NK-92 (cell line): ENCODE measurements around the gene TMEM238L.

ENCODE experiments used
- DNase-seq: peaks from one replicate; lab custom pipeline; 2025; ENCODE audit not compliant: unreplicated experiment; lab: John Stamatoyannopoulos, UW

Gene TMEM238L

GRCh38 chr17:10775740-10776356, 28.1 kb downstream of the TMEM238L start:
- DNase-seq = no peak

GRCh38 chr17:10775058-10775457, 28.8 kb downstream of the TMEM238L start:
- no peak for DNase-seq

GRCh38 chr17:10773391-10773790, 30.5 kb downstream of the TMEM238L start:
- no peak for DNase-seq

GRCh38 chr17:10772425-10773380, 31.2 kb downstream of the TMEM238L start:
- no peak for DNase-seq

- DNase-seq = no peak
Measured at GRCh38 chr17:10771148-10771547, 32.8 kb downstream of the TMEM238L start.

GRCh38 chr17:10769840-10770239, 34.1 kb downstream of the TMEM238L start:
- no peak for DNase-seq

GRCh38 chr17:10768750-10769251, 35.1 kb downstream of the TMEM238L start:
- DNase-seq = no peak

GRCh38 chr17:10767232-10767631, 36.7 kb downstream of the TMEM238L start:
- no peak for DNase-seq

- no peak for DNase-seq
Measured at GRCh38 chr17:10762037-10762436, 41.9 kb downstream of the TMEM238L start.

- DNase-seq = no peak
Measured at GRCh38 chr17:10761281-10761680, 42.6 kb downstream of the TMEM238L start.

- DNase-seq = no peak
Measured at GRCh38 chr17:10758062-10758461, 45.8 kb downstream of the TMEM238L start.

- no peak for DNase-seq
Measured at GRCh38 chr17:10757647-10758046, 46.3 kb downstream of the TMEM238L start.

- no peak for DNase-seq
Measured at GRCh38 chr17:10757067-10757466, 46.8 kb downstream of the TMEM238L start.

- no peak for DNase-seq
Measured at GRCh38 chr17:10756619-10757018, 47.3 kb downstream of the TMEM238L start.

GRCh38 chr17:10756185-10756584, 47.7 kb downstream of the TMEM238L start:
- no peak for DNase-seq

- no peak for DNase-seq
Measured at GRCh38 chr17:10755592-10756127, 48.2 kb downstream of the TMEM238L start.

GRCh38 chr17:10754861-10755591, 48.9 kb downstream of the TMEM238L start:
- DNase-seq = no peak

- DNase-seq = no peak
Measured at GRCh38 chr17:10754109-10754508, 49.8 kb downstream of the TMEM238L start.

- DNase-seq = no peak
Measured at GRCh38 chr17:10752696-10753095, 51.2 kb downstream of the TMEM238L start.

GRCh38 chr17:10751563-10751962, 52.3 kb downstream of the TMEM238L start:
- DNase-seq = no peak

- DNase-seq = no peak
Measured at GRCh38 chr17:10750210-10750609, 53.7 kb downstream of the TMEM238L start.
